Vagina (tissue), 2 donors: Measurements from ENCODE around the gene ADAT3.

ENCODE experiments used
- CTCF ChIP-seq, 3 experiments: fragments of 450-650 bp in 2 of 3; fragments of 200-600 bp in 1 of 3; sonication (generic) in 1 of 3; IDR thresholded peaks; one replicate each; pipeline ENCODE4 v1.5.1; 2017 to 2019; ENCODE audit warnings: antibody characterized with exemption in 3 of 3, mild to moderate bottlenecking in 2 of 3, moderate library complexity in 2 of 3
- POLR2A ChIP-seq, 2 donors: fragments of 450-650 bp; IDR thresholded peaks; one replicate each; pipeline ENCODE4 v1.6.1; 2017; ENCODE audit warnings: antibody characterized with exemption in 2 of 2, mild to moderate bottlenecking in 2 of 2, moderate library complexity in 2 of 2
- POLR2AphosphoS5 ChIP-seq, 2 donors: sonication (generic); formaldehyde crosslinking; IDR thresholded peaks; one replicate each; pipeline ENCODE4 v1.9.0; 2017; ENCODE audit warnings: antibody characterized with exemption in 2 of 2, mild to moderate bottlenecking in 2 of 2, low read depth in 1 of 2; ENCODE audit not compliant: insufficient read depth in 1 of 2

DNA sequence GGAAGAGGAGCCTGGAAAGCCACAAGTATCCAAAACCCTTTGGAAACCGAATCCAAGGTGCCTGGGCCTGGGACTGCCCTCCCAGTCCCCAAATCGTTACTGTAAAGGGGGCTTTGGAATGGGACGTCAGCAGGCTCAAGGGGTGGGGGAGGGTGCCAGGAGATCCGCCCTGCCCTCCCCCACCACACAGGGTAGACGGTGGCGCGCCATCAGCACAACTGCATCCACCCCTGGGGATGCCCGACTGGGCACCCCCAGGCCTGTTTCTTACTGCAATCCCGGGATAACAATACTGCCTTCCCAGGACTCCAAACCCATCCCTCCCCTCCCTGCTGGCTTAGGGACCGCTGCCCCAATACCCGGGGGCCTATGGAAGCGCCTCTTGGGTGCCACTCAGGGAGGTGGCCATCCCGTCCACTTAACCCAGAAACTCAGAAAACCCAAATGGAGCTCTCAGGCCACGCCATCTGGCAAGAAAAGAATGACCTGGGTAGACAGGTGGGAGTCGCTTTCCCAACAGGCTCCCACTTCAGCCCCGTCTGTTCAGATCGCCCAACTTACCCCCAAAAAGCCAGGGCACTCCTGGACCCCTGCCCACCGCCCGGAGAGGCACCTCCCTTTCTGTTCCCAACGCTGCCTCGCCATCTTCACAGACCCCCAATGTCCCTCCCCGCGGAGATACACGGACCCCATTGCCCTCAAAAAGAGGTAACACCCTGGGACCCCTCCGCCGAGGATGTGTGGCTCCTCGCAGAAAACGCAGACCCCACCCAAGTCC, 44.2 kb upstream of the ADAT3 start:
- TF ChIP-seq CTCF (IDR thresholded peaks at IDR 0.05) (no peak), POLR2A (IDR thresholded peaks at IDR 0.05) (no peak), POLR2AphosphoS5 (IDR thresholded peaks at IDR 0.05; ENCODE audit: insufficient read depth in 1 of 2, low read depth in 1 of 2) (no peak)
